ENCODE results near the gene MAP4K2. TPM values are rescaled to one million over a fixed set of nuclear protein-coding genes. Genes with fewer than 3 reads are reported as not detected.

Gene MAP4K2
- total and polyA plus RNA-seq, 2 of the 8 experiments (the other 6 are each of a cell fraction or from before 2014, with no cell fraction given): 20.1 to 20.7 TPM

DNA sequence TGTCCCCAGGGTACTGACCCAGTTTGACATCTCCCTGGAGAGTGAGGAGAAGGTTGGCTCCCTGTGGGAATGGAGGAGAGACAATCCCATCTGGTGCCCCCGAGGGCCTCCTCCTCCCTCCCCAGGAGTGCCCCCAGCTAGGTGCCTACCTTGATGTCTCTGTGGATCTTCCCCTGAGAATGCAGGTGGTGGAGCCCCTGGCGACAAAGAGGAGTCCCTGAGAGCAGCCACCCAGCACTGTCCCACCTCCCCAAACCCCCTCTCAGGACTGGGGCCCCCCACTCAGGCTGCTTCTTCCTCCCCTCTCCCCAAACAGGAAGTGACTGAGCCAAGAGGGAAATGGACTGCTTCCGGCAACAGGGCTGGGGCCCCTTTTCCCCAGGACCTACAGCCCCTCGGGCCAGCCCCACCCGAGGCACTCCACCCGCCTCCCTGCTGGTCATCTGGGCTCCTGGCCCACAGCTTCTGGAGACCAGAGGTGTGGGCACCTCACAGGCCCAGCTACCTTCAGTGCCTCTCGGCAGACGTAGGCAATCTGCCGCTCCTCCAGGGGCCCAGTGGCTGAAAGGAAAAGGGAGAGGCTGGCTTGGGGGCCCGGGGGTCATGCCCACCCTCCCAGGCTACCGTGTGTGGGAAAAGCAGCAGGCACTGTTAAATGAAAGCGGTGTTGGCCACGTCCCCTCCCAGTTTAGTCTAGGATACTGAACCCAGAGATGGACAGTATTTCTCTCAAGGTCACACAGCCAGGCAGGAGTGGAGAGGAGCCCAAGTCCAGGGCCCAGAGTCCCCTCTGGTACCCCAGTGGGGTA, 1.2 kb downstream of the MAP4K2 start:
- Histone ChIP-seq H3K56ac (replicated peaks; ENCODE audit: insufficient read length, low read depth, low read length) (no peak overlapping the region), H3K23ac (ENCODE audit: insufficient read length) (no peak overlapping the region), H3K4me1 (replicated peaks in 1 of 4; ENCODE audit: control insufficient read depth in 3 of 4, insufficient read depth in 4 of 4, low read length in 3 of 4) (peaks cover 0 to 14% (median 5%) of the 10 kb centered on the region in 4 experiments; a peak in 5 of 7 replicates), H2BK20ac (ENCODE audit: low read length) (no peak overlapping the region), H2AK5ac (ENCODE audit: low read depth, low read length) (no peak overlapping the region), H3K4me2 (ENCODE audit: insufficient read depth in 1 of 2, low read depth in 2 of 2, low read length in 2 of 2) (peak overlapping the region in 1 of 2 experiments; percentile 90; a peak in 1 of 4 replicates), H4K91ac (replicated peaks; ENCODE audit: insufficient read length, low read length) (no peak overlapping the region), H2BK12ac (ENCODE audit: low read depth, low read length) (no peak overlapping the region), H3K27me3 (replicated peaks in 1 of 4; ENCODE audit: control insufficient read depth in 3 of 4, extremely low read depth in 1 of 4, insufficient read depth in 3 of 4, low read length in 3 of 4) (no peaks in the 10 kb centered on the region), H3K79me1 (ENCODE audit: low read depth, low read length) (no peaks in the 10 kb centered on the region; the same call in 1 of the 2 replicates), H4K20me1 (replicated peaks in 1 of 2; ENCODE audit: control insufficient read depth in 1 of 2, insufficient read depth in 2 of 2, low read length in 2 of 2) (peaks cover 0 to 6% of the 10 kb centered on the region in 2 experiments), H4K8ac (ENCODE audit: extremely low read depth, insufficient read depth, low read length) (0 out of 2 replicates have a peak overlapping the region, but pooled peaks have one; percentile 17), H2BK15ac (ENCODE audit: low read length) (no peak overlapping the region), H3K9ac (replicated peaks in 1 of 4; ENCODE audit: extremely low read depth in 1 of 4, low read depth in 3 of 4, low read length in 3 of 4) (no peak overlapping the region), H2BK120ac (replicated peaks; ENCODE audit: low read depth, low read length) (no peak overlapping the region), H3K79me2 (ENCODE audit: control insufficient read depth in 1 of 2, insufficient read depth in 2 of 2, low read length in 2 of 2) (no peaks in the 10 kb centered on the region), H3K4ac (replicated peaks; ENCODE audit: insufficient read length, low read depth, low read length) (no peak overlapping the region), H2BK5ac (ENCODE audit: low read depth, low read length) (no peak overlapping the region), H3K4me3 (ENCODE audit: extremely low read depth in 1 of 4, insufficient read depth in 2 of 4, low read depth in 3 of 4, low read length in 4 of 4) (peak overlapping the region in 1 of 4 experiments; percentile 71; a peak in 2 of 8 replicates), H4K5ac (ENCODE audit: insufficient read length, low read depth, low read length) (no peak overlapping the region), H3K27ac (ENCODE audit: low read depth, low read length) (no peak overlapping the region), H3K18ac (ENCODE audit: extremely low read depth, low read length) (no peak overlapping the region), H2AFZ (ENCODE audit: low read length) (no peak overlapping the region), H3K23me2 (ENCODE audit: low read depth, low read length) (peaks cover 8% of the 10 kb centered on the region; the same call in 1 of the 2 replicates), H3K9me3 (ENCODE audit: insufficient read depth in 2 of 2, low read depth in 1 of 2, low read length in 1 of 2) (no peaks in the 10 kb centered on the region), H3K14ac (ENCODE audit: insufficient read length) (no peak overlapping the region), H3K36me3 (ENCODE audit: control insufficient read depth in 2 of 4, insufficient read depth in 4 of 4, low read length in 3 of 4) (peaks cover 4 to 10% (median 7%) of the 10 kb centered on the region in 4 experiments; a peak in 5 of 8 replicates)
- no peak for DNase-seq (ENCODE audit: low read depth in 1 of 2, low spot score in 2 of 2)
- ChIA-PET CTCF (ENCODE audit: partially characterized antibody) (interaction anchor here (1.5 to 4.4 kb wide), 3 partner anchors 17 to 47 kb away, joined by 4 to 21 read pairs (median 18); no protein-coding TSS in a partner anchor), POLR2A (ENCODE audit: partially characterized antibody) (interaction anchor here (1.0 to 1.9 kb wide), 7 partner anchors 8 to 313 kb away, joined by 3 to 6 read pairs (median 4); no protein-coding TSS in a partner anchor)
- 87% methylated on average over 12 of the region's 13 CpGs; no CpG with 5 or more reads in 1 of the 2 experiments for WGBS, 2 experiments (ENCODE audit: extremely low coverage in 1 of 2, insufficient coverage in 1 of 2, insufficient read length in 1 of 2, insufficient replicate concordance in 2 of 2, low coverage in 1 of 2, low lambda C conversion rate in 2 of 2, missing lambda C conversion rate in 1 of 2)
- TF ChIP-seq POLR2A (IDR thresholded peaks at IDR 0.05; ENCODE audit: control extremely low read depth in 1 of 2, low read depth in 2 of 2, low read length in 2 of 2) (no peak), TEAD4 (IDR thresholded peaks at IDR 0.05; ENCODE audit: low read depth, low read length) (no peak), CHD2 (IDR thresholded peaks at IDR 0.05; ENCODE audit: low read length) (no peak), JUN (IDR thresholded peaks at IDR 0.05; ENCODE audit: low read depth, low read length) (no peak), HDAC2 (IDR thresholded peaks at IDR 0.05; ENCODE audit: borderline replicate concordance in 1 of 2, low read depth in 2 of 2, low read length in 2 of 2) (no peak), SIRT6 (IDR thresholded peaks at IDR 0.05; ENCODE audit: low read length) (no peak), BACH1 (IDR thresholded peaks at IDR 0.05; ENCODE audit: low read length) (no peak), CHD1 (IDR thresholded peaks at IDR 0.05; ENCODE audit: low read depth, low read length) (no peak)
- no peak for FAIRE-seq

Measured in H1 (cell line).